ENCODE results near the gene DPYD.

Gene DPYD

GRCh38 chr1:97781762-97782337, 139.0 kb downstream of the DPYD start:
- DNase-seq = no peak

- no peak for DNase-seq
Measured at GRCh38 chr1:97780884-97781283, 139.9 kb downstream of the DPYD start.

GRCh38 chr1:97778718-97779117, 142.1 kb downstream of the DPYD start:
- DNase-seq = no peak

- no peak for DNase-seq
Measured at GRCh38 chr1:97770376-97770775, 150.5 kb downstream of the DPYD start.

GRCh38 chr1:97767381-97767780, 153.5 kb downstream of the DPYD start:
- no peak for DNase-seq

- no peak for DNase-seq
Measured at GRCh38 chr1:97764991-97765390, 155.8 kb downstream of the DPYD start.

GRCh38 chr1:97761637-97762036, 159.2 kb downstream of the DPYD start:
- DNase-seq = no peak

GRCh38 chr1:97759078-97759477, 161.8 kb downstream of the DPYD start:
- DNase-seq = no peak

GRCh38 chr1:97758541-97759057, 162.2 kb downstream of the DPYD start:
- no peak for DNase-seq

- DNase-seq = no peak
Measured at GRCh38 chr1:97745912-97746311, 174.9 kb downstream of the DPYD start.

GRCh38 chr1:97744977-97745376, 175.9 kb downstream of the DPYD start:
- DNase-seq = no peak

GRCh38 chr1:97743129-97743528, 177.7 kb downstream of the DPYD start:
- DNase-seq = no peak

- DNase-seq = no peak
Measured at GRCh38 chr1:97740891-97741290, 179.9 kb downstream of the DPYD start.

- DNase-seq = no peak
Measured at GRCh38 chr1:97739596-97740103, 181.2 kb downstream of the DPYD start.

- DNase-seq = no peak
Measured at GRCh38 chr1:97738270-97738669, 182.6 kb downstream of the DPYD start.

- DNase-seq = no peak
Measured at GRCh38 chr1:97730271-97730670, 190.6 kb downstream of the DPYD start.

- DNase-seq = no peak
Measured at GRCh38 chr1:97728436-97728835, 192.4 kb downstream of the DPYD start.

- no peak for DNase-seq
Measured at GRCh38 chr1:97727029-97727428, 193.8 kb downstream of the DPYD start.

GRCh38 chr1:97726386-97726785, 194.4 kb downstream of the DPYD start:
- no peak for DNase-seq

GRCh38 chr1:97721221-97721620, 199.6 kb downstream of the DPYD start:
- DNase-seq = no peak

GRCh38 chr1:97712980-97713379, 207.9 kb downstream of the DPYD start:
- no peak for DNase-seq

GRCh38 chr1:97711858-97712257, 209.0 kb downstream of the DPYD start:
- DNase-seq = no peak

- DNase-seq = no peak
Measured at GRCh38 chr1:97693601-97694000, 227.2 kb downstream of the DPYD start.

GRCh38 chr1:97691325-97691724, 229.5 kb downstream of the DPYD start:
- no peak for DNase-seq

GRCh38 chr1:97685360-97685759, 235.5 kb downstream of the DPYD start:
- DNase-seq = no peak

Data from CD4-positive, alpha-beta T cell treated with Interleukin-17A for 1 hour (primary cell).